C4-2B (cell line): ENCODE results near the gene AGBL1.

Experiments used
- H3K27ac ChIP-seq: fragments of 450-650 bp; 2 replicates; pipeline ENCODE4 v1.5.1; 2017
- ZFX ChIP-seq: fragments of 450-650 bp; IDR thresholded peaks from 2 replicates; pipeline ENCODE4 v1.6.1; 2017
- TF ChIP-seq, protein P1 (sequence below): fragments of 450-650 bp; conservative IDR thresholded peaks from 2 replicates; pipeline ENCODE4 v1.5.1; 2017; ENCODE audit warnings: mild to moderate bottlenecking

Gene AGBL1

DNA sequence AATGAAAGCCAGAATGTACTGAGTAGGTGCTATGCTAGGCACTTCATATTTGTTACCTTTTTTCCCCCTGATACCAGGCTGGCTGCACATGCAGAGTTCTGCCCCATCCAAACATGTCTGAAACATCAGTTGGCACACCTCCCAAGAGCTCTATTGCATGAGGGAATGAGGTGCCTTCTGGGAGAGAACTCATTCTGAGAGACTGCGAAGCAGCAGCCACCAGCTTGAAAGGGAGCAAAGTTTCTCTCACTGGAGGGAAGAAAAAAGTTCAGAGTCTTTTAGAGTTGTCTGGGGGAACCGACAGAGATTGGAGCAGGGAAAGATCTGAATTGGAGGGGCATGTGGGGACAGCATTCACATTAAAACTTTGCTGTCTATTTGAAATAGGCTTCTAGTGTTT, 84.1 kb downstream of the AGBL1 start:
- no peak overlapping the region for H3K27ac ChIP-seq
- TF ChIP-seq ZFX: no peak
- TF ChIP-seq, protein P1, sequence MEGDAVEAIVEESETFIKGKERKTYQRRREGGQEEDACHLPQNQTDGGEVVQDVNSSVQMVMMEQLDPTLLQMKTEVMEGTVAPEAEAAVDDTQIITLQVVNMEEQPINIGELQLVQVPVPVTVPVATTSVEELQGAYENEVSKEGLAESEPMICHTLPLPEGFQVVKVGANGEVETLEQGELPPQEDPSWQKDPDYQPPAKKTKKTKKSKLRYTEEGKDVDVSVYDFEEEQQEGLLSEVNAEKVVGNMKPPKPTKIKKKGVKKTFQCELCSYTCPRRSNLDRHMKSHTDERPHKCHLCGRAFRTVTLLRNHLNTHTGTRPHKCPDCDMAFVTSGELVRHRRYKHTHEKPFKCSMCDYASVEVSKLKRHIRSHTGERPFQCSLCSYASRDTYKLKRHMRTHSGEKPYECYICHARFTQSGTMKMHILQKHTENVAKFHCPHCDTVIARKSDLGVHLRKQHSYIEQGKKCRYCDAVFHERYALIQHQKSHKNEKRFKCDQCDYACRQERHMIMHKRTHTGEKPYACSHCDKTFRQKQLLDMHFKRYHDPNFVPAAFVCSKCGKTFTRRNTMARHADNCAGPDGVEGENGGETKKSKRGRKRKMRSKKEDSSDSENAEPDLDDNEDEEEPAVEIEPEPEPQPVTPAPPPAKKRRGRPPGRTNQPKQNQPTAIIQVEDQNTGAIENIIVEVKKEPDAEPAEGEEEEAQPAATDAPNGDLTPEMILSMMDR: no peak

- H3K27ac ChIP-seq: no peak overlapping the region
- TF ChIP-seq, protein P1: no peak
- TF ChIP-seq ZFX: no peak
Measured at GRCh38 chr15:86164232-86164898, 84.7 kb downstream of the AGBL1 start.

- H3K27ac ChIP-seq: no peak overlapping the region
Measured at GRCh38 chr15:86165265-86166211, 85.9 kb downstream of the AGBL1 start.

DNA sequence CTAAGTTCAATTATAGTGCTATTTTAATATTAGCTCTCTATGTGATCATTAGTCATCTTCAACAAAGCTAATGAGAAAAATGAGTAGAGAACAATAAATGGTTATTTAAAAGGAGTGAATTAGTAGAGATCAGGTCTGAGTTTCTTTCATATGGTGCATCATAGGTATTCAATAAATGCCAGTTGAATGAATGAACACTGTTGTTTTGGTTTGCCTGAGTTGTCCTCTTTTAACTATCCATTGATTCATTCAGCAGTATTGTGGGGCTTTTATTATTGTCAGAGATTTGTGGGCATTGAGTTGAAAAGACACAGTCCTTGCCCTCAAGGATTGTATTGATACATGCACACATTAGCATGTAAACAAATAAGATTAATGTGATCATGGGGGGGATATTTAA, 88.2 kb downstream of the AGBL1 start:
- no peak for TF ChIP-seq ZFX
- TF ChIP-seq, protein P1: no peak
- no peak overlapping the region for H3K27ac ChIP-seq

More at GRCh38 chr15:86165265-86166211, 85.9 kb downstream of the AGBL1 start:
- TF ChIP-seq, protein P1: no peak
- no peak for TF ChIP-seq ZFX

DNA sequence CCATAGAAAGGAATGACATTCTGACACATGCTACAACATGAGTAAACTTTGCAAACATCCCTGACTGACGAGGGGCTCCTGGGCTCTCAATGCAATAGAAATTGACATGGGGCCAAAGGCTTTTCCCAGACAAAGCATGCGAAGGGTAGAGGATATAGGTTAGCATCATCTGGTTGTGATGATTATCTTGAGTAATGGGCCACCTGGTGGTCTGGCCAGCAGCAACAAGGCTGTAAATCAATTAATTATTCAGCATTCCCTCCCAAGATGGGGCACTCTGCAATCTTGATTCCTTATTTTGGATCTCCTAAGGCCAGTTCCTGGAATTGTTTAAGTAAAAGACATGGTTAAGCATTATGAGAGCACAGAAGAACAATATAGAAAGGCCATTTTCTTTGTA, 99.2 kb downstream of the AGBL1 start:
- H3K27ac ChIP-seq: peak overlapping the region; percentile 59; the same call in 1 of the 2 replicates
- no peak for TF ChIP-seq ZFX
- TF ChIP-seq, protein P1: peak; percentile 49

GRCh38 chr15:86183596-86184491, 104.2 kb downstream of the AGBL1 start:
- no peak for TF ChIP-seq ZFX
- TF ChIP-seq, protein P1: no peak
- H3K27ac ChIP-seq: no peak overlapping the region
